GM12874 (cell line): ENCODE data around the gene KRT40.

Experiments used
- TF ChIP-seq, protein P1 (sequence below): IDR thresholded peaks from 2 replicates; pipeline ENCODE4 v1.5.1; 2011; ENCODE audit warnings: low read depth, mild to moderate bottlenecking, control low read depth, low read length, moderate library complexity; ENCODE audit not compliant: insufficient read depth

KRT40 gene

DNA sequence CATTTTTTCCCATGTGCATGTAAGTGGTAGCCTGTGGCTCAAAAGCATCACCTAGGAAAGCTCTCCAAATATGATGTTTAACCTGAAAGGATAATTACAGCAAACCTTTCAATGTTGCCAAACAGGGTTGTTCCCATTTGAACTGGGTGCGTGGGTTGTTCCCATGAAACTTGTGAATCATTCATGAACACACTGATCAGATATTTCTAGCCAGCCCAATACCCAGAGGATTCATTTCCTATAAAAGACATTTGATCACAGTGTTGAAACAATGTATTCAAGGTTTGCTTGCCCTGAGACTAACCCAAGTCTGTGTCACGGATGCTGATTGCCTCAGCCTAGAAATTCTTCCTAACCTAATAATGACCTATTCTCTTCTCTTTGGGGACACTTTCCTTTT, 30.2 kb downstream of the KRT40 start:
- TF ChIP-seq, protein P1, sequence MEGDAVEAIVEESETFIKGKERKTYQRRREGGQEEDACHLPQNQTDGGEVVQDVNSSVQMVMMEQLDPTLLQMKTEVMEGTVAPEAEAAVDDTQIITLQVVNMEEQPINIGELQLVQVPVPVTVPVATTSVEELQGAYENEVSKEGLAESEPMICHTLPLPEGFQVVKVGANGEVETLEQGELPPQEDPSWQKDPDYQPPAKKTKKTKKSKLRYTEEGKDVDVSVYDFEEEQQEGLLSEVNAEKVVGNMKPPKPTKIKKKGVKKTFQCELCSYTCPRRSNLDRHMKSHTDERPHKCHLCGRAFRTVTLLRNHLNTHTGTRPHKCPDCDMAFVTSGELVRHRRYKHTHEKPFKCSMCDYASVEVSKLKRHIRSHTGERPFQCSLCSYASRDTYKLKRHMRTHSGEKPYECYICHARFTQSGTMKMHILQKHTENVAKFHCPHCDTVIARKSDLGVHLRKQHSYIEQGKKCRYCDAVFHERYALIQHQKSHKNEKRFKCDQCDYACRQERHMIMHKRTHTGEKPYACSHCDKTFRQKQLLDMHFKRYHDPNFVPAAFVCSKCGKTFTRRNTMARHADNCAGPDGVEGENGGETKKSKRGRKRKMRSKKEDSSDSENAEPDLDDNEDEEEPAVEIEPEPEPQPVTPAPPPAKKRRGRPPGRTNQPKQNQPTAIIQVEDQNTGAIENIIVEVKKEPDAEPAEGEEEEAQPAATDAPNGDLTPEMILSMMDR = no peak

GRCh38 chr17:40952661-40953060, 31.5 kb downstream of the KRT40 start:
- TF ChIP-seq, protein P1 = no peak

GRCh38 chr17:40952154-40952553, 32.0 kb downstream of the KRT40 start:
- TF ChIP-seq, protein P1 = no peak

GRCh38 chr17:40951011-40951622, 33.0 kb downstream of the KRT40 start:
- TF ChIP-seq, protein P1 = no peak

DNA sequence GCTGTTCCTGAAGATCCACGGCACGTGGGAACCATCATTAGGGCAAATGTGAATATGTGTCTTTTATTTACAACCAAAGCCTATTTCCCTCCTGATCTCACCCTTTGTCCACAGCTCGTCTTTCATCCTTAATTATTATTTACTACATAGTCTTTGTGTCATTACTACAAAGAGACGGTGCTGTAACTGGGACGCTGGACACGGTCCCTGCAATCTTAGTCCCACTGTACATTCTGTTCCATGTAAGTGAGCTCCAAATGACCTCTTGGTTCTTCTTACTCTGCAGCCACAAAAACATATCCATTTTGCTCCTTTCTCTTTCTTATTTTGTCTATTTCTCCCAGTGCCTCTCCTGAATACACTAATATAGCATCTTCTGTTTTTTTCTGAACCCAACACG, 34.0 kb downstream of the KRT40 start:
- TF ChIP-seq, protein P1 = no peak

DNA sequence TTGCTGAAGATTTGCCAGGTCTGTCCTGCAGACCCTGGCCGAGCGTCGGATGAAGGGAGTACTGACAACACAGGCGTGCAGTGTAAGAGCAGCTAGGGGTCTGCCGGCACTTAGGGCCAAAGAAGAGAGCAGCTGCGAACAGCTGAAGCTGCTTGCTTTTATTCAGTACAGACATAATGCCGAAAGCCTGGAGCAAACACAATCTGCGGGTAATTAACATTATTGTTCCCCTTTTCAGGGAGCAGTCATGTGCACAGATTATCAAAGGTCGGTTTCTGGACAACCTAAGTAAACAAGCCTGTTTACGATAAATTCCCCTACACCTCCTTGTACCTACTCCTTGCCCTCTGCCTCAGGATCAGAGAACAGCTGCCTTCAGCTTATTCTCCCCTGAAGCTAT, 34.7 kb downstream of the KRT40 start:
- TF ChIP-seq, protein P1 = no peak

DNA sequence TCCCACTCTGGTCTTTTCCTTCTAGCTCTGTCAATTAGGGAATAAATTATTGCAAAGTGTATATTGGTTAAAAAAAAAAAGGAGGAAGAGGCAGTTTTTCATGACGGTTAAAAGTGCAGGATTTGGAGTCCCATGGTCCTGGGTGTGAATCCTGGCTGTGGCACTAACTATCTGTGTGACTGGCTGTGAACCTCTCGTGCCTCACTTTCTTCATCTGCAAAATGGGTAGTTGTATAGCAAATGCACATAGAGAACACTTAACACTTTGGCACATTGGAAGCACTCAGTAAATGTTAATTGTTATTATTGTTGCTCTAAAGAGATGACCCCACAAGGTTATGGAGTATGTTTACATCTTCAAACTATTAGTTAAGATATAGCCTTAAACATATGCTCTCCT, 36.2 kb downstream of the KRT40 start:
- TF ChIP-seq, protein P1 = no peak
